NCI-H2107 treated with DMSO at 0.1 percent for 48 hours (cell line): ENCODE results near the gene XCR1.

Experiments
- DNase-seq: peaks from one replicate; lab custom pipeline; 2025; ENCODE audit not compliant: unreplicated experiment; lab: John Stamatoyannopoulos, UW

XCR1 gene

GRCh38 chr3:45984331-45985312 is 42.7 kb downstream of the XCR1 start:
- peak; percentile 84 for DNase-seq

DNA sequence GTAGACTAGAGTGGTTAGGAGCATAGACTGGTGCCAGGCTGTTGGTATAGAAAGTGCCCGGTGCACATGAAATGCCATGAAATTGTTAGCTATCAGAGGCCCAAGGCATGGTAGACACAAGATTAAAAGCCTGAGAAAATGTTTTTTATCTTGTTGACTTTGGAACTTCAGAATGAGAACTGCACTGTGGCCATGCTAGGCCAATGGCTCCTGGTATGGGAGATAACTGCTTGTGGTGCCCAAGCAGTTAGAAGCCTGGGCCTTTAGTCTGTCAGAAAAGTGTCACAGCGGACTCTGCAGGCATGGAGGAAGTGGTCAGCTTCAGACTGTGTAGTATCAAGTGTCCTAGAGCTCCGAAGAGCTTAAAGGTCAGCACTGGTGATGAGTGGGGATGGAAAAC is 43.5 kb downstream of the XCR1 start:
- DNase-seq = no peak

DNA sequence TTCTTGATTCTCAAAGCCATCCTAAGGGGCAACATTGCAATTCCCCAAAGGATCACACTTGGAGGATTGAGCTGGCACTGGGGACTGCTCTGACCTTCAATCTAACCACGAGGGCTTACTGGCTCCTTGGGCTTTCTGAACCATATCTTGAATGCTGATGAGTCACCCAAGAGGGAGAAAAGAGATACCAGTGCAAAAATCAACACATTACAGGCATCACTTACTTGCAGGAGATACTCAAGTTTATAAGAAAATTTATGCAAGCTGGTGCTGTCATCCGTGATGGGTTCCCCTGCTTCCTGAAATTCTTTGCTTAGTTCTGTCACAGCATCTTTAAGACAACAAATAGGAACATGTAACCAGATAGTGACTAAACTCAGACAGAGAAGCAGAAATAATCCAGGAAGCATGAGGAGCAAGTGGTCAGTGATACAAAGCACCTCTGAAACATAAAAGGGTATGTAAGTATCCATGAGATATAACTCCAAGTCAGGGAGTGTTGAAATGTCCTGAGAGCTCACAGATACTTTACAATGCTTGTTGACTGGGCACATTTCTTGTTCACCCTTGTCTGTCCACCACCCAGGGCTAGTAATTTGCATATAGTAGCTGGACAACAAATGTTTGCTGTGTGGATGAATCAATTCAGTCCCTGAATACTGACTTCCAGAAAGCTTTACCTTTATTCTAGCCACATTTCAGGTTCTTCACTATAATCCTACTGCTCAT is 45.8 kb downstream of the XCR1 start:
- DNase-seq = no peak

GRCh38 chr3:45980819-45981218 is 46.5 kb downstream of the XCR1 start:
- no peak for DNase-seq

GRCh38 chr3:45980229-45980813 is 47.0 kb downstream of the XCR1 start:
- no peak for DNase-seq

GRCh38 chr3:45979378-45979777 is 47.9 kb downstream of the XCR1 start:
- no peak for DNase-seq

GRCh38 chr3:45978006-45978761 is 49.1 kb downstream of the XCR1 start:
- peak; percentile 78 for DNase-seq

DNA sequence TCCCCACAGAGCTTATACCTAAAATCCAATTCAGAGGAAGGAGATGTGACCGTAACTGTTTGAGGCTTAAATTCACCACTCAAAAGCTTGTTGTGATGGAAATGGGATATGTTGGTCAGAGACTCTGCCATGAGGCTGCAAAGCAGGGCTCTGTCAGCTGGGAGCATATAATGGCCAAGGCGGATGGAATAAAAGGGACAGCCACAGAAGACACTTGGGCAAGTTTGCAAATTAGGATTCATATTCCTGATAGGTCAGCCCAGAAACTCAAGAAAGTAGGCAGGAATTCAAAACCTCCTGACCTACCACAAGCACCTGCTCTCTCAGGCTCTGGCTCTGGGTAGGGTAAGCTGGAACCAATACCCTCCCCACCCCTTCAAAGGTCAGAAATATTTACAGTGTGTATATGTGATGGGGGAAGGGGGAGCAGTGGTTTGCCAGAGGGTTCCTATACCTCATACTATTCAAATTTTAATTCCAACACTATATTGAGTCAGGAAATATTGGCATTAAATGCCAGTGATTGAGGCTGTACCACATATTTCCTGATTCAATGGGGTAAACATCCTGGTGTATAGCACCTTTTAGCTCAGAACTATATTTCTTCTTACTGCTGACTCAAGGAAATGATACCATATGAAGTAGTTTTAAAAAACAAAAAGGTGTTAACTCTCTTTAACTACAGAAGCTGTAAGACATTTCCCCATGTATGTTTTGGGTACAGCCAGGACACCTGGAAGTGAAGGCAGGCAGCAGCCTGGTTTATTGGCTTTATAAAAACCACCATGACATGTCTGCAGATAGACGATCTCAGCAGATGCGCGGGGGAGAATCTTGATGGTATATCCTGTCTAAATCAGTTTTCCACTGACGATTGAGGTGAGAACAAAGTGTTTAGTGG is 50.8 kb downstream of the XCR1 start:
- DNase-seq = no peak

- no peak for DNase-seq
Observed at GRCh38 chr3:45975686-45976085, 51.6 kb downstream of the XCR1 start.

DNA sequence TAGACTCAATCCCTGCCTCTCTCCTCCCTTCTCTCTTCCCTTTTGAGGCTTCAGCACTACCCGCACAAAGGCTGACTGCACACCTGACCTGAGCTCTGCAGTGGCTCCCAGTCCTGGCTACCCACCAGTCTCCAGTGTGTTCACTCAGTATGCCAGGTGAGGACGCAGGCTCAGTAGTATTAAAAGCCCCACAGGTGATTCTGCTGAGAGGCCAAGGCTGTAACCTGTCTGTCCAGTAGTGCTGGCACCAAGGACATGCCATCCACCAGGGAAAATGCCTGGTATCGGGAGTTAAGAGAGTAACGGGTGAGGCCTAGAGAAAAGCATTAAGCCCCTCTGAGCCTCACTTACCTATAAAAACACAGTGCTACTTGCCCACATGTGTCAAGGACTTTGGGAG is 52.6 kb downstream of the XCR1 start:
- no peak for DNase-seq

GRCh38 chr3:45972534-45973402 is 54.5 kb downstream of the XCR1 start:
- no peak for DNase-seq

GRCh38 chr3:45969953-45970352 is 57.3 kb downstream of the XCR1 start:
- no peak for DNase-seq

- no peak for DNase-seq
Observed at GRCh38 chr3:45969116-45969515, 58.2 kb downstream of the XCR1 start.

DNA sequence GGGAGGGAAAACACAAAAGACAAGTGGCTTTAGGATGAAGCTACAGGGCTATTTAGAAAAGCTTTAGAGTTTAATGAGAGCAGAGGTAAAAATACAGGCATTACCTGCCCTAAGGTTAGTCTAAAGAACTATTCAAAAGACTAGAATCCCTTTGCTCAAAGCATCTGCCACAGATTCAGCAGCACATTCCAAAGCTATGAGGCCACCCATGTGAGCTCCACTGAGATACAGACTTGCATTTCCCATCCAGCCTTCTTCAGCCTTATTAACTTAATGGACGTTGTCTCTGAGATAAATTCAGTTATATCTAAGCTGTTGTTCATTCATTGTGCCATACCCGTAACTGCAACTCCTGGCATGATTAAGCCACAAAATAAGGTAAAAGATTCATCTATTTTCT is 58.6 kb downstream of the XCR1 start:
- no peak for DNase-seq

DNA sequence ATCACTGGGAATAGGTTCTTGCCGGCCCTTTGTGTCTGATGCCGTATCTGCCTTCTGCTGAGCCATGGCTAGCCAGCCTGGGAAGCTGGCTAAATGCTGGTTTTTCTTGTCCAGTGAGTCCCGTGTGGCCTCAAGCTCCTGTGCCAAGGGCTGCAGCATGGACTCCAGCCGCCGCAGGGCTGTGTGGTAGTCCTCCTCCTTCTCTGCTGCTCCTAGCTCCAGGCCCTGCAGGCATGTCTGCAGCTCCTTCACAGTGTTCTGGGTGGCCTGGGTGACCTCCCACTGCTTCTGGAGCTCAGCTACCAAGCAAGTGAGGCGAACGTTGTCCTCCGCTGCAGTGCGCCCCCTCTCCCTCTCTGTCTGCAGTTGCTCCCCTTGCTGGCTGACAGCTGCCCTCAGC is 59.1 kb downstream of the XCR1 start:
- DNase-seq = no peak

GRCh38 chr3:45967724-45968123 is 59.6 kb downstream of the XCR1 start:
- no peak for DNase-seq
